Subcutaneous adipose tissue (tissue), 4 donors: ENCODE results near the gene PRKRIP1. TPM values are rescaled to one million over a fixed set of nuclear protein-coding genes. Genes with fewer than 3 reads are reported as not detected.

Experiments
- CTCF ChIP-seq: fragments of 450-650 bp; IDR thresholded peaks from one replicate; pipeline ENCODE4 v1.5.1; 2016; ENCODE audit warnings: low read depth, mild to moderate bottlenecking, control low read depth, antibody characterized with exemption, moderate library complexity
- total RNA-seq, 4 donors: library from RNA; depleted of rRNA; stranded (reverse); fragments of >200 nt; gene quantifications; one replicate each; pipeline ENCODE4 v1.1.0, GENCODE V29; 2016

Gene PRKRIP1
- total RNA-seq, 4 donors from 2014 or later = 14.3 to 39.7 (median 21.9) TPM

GRCh38 chr7:102415685-102416225 is 19.6 kb downstream of the PRKRIP1 start:
- TF ChIP-seq CTCF = no peak

- TF ChIP-seq CTCF = no peak
Observed at GRCh38 chr7:102416406-102416805, 20.2 kb downstream of the PRKRIP1 start.

GRCh38 chr7:102417105-102417504 is 20.9 kb downstream of the PRKRIP1 start:
- no peak for TF ChIP-seq CTCF

GRCh38 chr7:102418592-102418991 is 22.4 kb downstream of the PRKRIP1 start:
- TF ChIP-seq CTCF = no peak

GRCh38 chr7:102421706-102422240 is 25.6 kb downstream of the PRKRIP1 start:
- TF ChIP-seq CTCF = no peak

- TF ChIP-seq CTCF = no peak
Observed at GRCh38 chr7:102424129-102424551, 28.0 kb downstream of the PRKRIP1 start.

- TF ChIP-seq CTCF = no peak
Observed at GRCh38 chr7:102424787-102425218, 28.6 kb downstream of the PRKRIP1 start.
